Measurements from ENCODE around the gene RAPGEF5. TPM values are rescaled to one million over a fixed set of nuclear protein-coding genes. Genes with fewer than 3 reads are reported as not detected.

Gene RAPGEF5
- total RNA-seq, 1 experiment from 2014 or later: 13.3 TPM

- H3K79me2 ChIP-seq (ENCODE audit: insufficient read depth, low read length): no peaks in the 10 kb centered on the region
- no peak overlapping the region for H3K4ac ChIP-seq (ENCODE audit: low read depth, low read length)
- H2BK5ac ChIP-seq (ENCODE audit: insufficient read length, low read length): no peak overlapping the region
- WGBS (ENCODE audit: extremely low coverage, insufficient read length, low lambda C conversion rate): no CpG with 5 or more reads among the region's 7 CpGs
- peaks cover 6 to 22% (median 18%) of the 10 kb centered on the region in 3 experiments for H3K36me3 Mint-ChIP-seq (ENCODE audit: insufficient read depth in 1 of 3, low read depth in 3 of 3)
- peaks cover 13 to 18% of the 10 kb centered on the region in 2 experiments for H3K4me1 Mint-ChIP-seq
- H3K9me3 Mint-ChIP-seq: peaks cover 6 to 7% of the 10 kb centered on the region in 2 experiments; a peak in 4 of 5 replicates
- H3K9me3 ChIP-seq (ENCODE audit: control insufficient read depth, low read depth, low read length): no peaks in the 10 kb centered on the region
- no peak overlapping the region for H4K5ac ChIP-seq (ENCODE audit: insufficient read length, low read depth, low read length)
- H3K27ac Mint-ChIP-seq: peak overlapping the region in 2 of 3 experiments; percentile 23 to 74; a peak in 2 of 7 replicates
- no peaks in the 10 kb centered on the region for H4K20me1 ChIP-seq (ENCODE audit: control insufficient read depth, insufficient read depth, insufficient read length)
- no peaks in the 10 kb centered on the region for H3K23me2 ChIP-seq (ENCODE audit: insufficient read length, low read depth, low read length, poor library complexity, severe bottlenecking)
- no peak overlapping the region for H3K56ac ChIP-seq (ENCODE audit: insufficient read length, low read depth, low read length)
- no peaks in the 10 kb centered on the region for H3K79me1 ChIP-seq (ENCODE audit: insufficient read depth, low read depth, low read length, poor library complexity, severe bottlenecking)
- peaks cover 6% of the 10 kb centered on the region for H3K4me1 ChIP-seq (ENCODE audit: insufficient read depth, low read length)
- no peak for TF ChIP-seq CTCF (conservative IDR thresholded peaks at IDR 0.05)
- no peak overlapping the region for H3K14ac ChIP-seq (ENCODE audit: insufficient read depth, low read length)
- no peak overlapping the region for H4K91ac ChIP-seq (ENCODE audit: insufficient read length, low read depth, low read length)
- H3K4me3 Mint-ChIP-seq: no peak overlapping the region
- no peak for DNase-seq
- no peak overlapping the region for H2BK20ac ChIP-seq (ENCODE audit: low read depth, low read length, poor library complexity, severe bottlenecking)
- no peak overlapping the region for H2BK15ac ChIP-seq (ENCODE audit: low read depth, low read length)
- no peaks in the 10 kb centered on the region for H3K27me3 Mint-ChIP-seq (ENCODE audit: low read depth)
- no peak overlapping the region for H2AFZ ChIP-seq (ENCODE audit: low read length)
- no peak overlapping the region for H2AK5ac ChIP-seq (ENCODE audit: insufficient read length, low read length)
- H4K8ac ChIP-seq (replicated peaks; ENCODE audit: insufficient read length, low read depth, low read length): no peak overlapping the region
- H2BK120ac ChIP-seq (ENCODE audit: low read depth, low read length, poor library complexity, severe bottlenecking): no peak overlapping the region
- no peak overlapping the region for H2BK12ac ChIP-seq (ENCODE audit: insufficient read length, low read depth, low read length)
- H3K18ac ChIP-seq (ENCODE audit: insufficient read length, low read depth, low read length): no peak overlapping the region
- H3K27ac ChIP-seq (ENCODE audit: insufficient read length, low read depth, low read length): no peak overlapping the region
- no peak overlapping the region for H3K4me2 ChIP-seq (ENCODE audit: insufficient read depth, insufficient read length, low read length)
- H3K23ac ChIP-seq (ENCODE audit: insufficient read length, low read depth, low read length): no peak overlapping the region
- no peak overlapping the region for H3T11ph ChIP-seq (ENCODE audit: low read length)
- no peaks in the 10 kb centered on the region for H3K27me3 ChIP-seq (ENCODE audit: insufficient read depth, low read length)
- no peak overlapping the region for H3K9ac ChIP-seq (ENCODE audit: extremely low read depth, insufficient read length, low read length)
Measured at GRCh38 chr7:22248111-22248809, 108.7 kb downstream of the RAPGEF5 start.

Measured in H9 (cell line).